Panc1 (cell line): Measurements from ENCODE around the gene SDC1. TPM values are rescaled to one million over a fixed set of nuclear protein-coding genes. Genes with fewer than 3 reads are reported as not detected.

Experiments used
- ATAC-seq: fragments of 200-7000 bp; cut with Tn5 transposase; 2 replicates; pipeline ENCODE4 v1.9.1; 2020; ENCODE audit warnings: mild to moderate bottlenecking, moderate library complexity
- BruUV-seq: library from RNA; stranded (reverse); fragments of 400-500 nt; replicated peaks from 2 replicates; lab custom pipeline; 2021; lab: Mats Ljungman, UMichigan
- CTCF ChIA-PET: fragments of 300-600 bp; sonication (Branson Sonifier 250); formaldehyde crosslinking; loops from one replicate; lab custom pipeline; 2022; ENCODE audit warnings: antibody characterized with exemption; lab: Charles Lee
- POLR2A ChIA-PET: fragments of 300-600 bp; sonication (Branson Sonifier 250); formaldehyde crosslinking; loops from one replicate; lab custom pipeline; 2022; ENCODE audit warnings: antibody characterized with exemption; lab: Charles Lee
- DNase-seq: peaks from one replicate; pipeline ENCODE4 v3.0.0-alpha.2; 2010; ENCODE audit warnings: low read depth, low spot score
- H3K27ac ChIP-seq: 2 replicates; pipeline ENCODE4 v1.5.1; 2011; ENCODE audit warnings: mild to moderate bottlenecking, low read length, inconsistent platforms
- H3K27me3 ChIP-seq: fragments of 200-500 bp; sonication (Bioruptor generic); 2 replicates; pipeline ENCODE4 v1.6.0; 2014; ENCODE audit warnings: low read length, inconsistent platforms; ENCODE audit not compliant: control insufficient read depth, insufficient read depth
- H3K36me3 ChIP-seq: fragments of 200-500 bp; sonication (Bioruptor generic); 2 replicates; pipeline ENCODE4 v1.5.1; 2014; ENCODE audit warnings: inconsistent platforms, mild to moderate bottlenecking, low read length, moderate library complexity; ENCODE audit not compliant: control insufficient read depth, insufficient read depth
- H3K4me1 ChIP-seq: 2 replicates; pipeline ENCODE4 v1.5.1; 2011; ENCODE audit warnings: inconsistent platforms, mild to moderate bottlenecking, low read length, moderate library complexity; ENCODE audit not compliant: control insufficient read depth, insufficient read depth
- H3K4me3 ChIP-seq, 2 experiments: 2 replicates each; pipeline ENCODE4 v1.5.1; 2011 to 2012; ENCODE audit warnings: low read depth in 2 of 2, low read length in 2 of 2, mild to moderate bottlenecking in 2 of 2, inconsistent platforms in 1 of 2, moderate library complexity in 1 of 2
- H3K9me3 ChIP-seq: fragments of 200-500 bp; sonication (Bioruptor generic); 2 replicates; pipeline ENCODE4 v1.5.1; 2014; ENCODE audit warnings: low read depth, mild to moderate bottlenecking, inconsistent platforms, low read length, moderate library complexity; ENCODE audit not compliant: control insufficient read depth, insufficient read depth
- POLR2AphosphoS5 ChIP-seq: IDR thresholded peaks from 2 replicates; pipeline ENCODE4 v1.6.1; 2012; ENCODE audit warnings: mild to moderate bottlenecking, low read depth, low read length, moderate library complexity
- SIN3A ChIP-seq: IDR thresholded peaks from 2 replicates; pipeline ENCODE4 v1.6.1; 2012; ENCODE audit warnings: low read depth, mild to moderate bottlenecking, low read length, moderate library complexity, borderline replicate concordance; ENCODE audit not compliant: insufficient read depth
- TCF7L2 ChIP-seq: IDR thresholded peaks from 2 replicates; pipeline ENCODE4 v1.6.1; 2011; ENCODE audit warnings: mild to moderate bottlenecking, low read depth, low read length, inconsistent platforms
- in situ Hi-C: cut with HindIII; loops from 2 replicates; pipeline ENCODE4 v1.10.0; 2016; ENCODE audit warnings: low sequenced_read_pairs, low pct_unique_long_range_greater_than_20kb
- intact Hi-C: fragments of 100-400 bp; cut with micrococcal nuclease; formaldehyde crosslinking; loops from one replicate; pipeline ENCODE4 v1.10.0; 2022; ENCODE audit not compliant: unreplicated experiment
- total RNA-seq: library from RNA; stranded (reverse); gene quantifications from one replicate; pipeline ENCODE4 v1.2.1, GENCODE V29; 2021; ENCODE audit not compliant: unreplicated experiment
- TF ChIP-seq, protein P1 (sequence below), 2 experiments: IDR thresholded peaks; 2 replicates each; pipeline ENCODE4 v1.6.1; 2011 to 2012; ENCODE audit warnings: low read depth in 2 of 2, control low read depth in 1 of 2, low read length in 1 of 2, mild to moderate bottlenecking in 1 of 2, moderate library complexity in 1 of 2; ENCODE audit not compliant: insufficient read depth in 1 of 2
- TF ChIP-seq, protein P2 (sequence below): fragments of 450-650 bp; IDR thresholded peaks from 2 replicates; pipeline ENCODE4 v1.5.1; 2017; ENCODE audit warnings: mild to moderate bottlenecking

SDC1 gene
- total RNA-seq, 1 experiment from 2014 or later = 93.0 TPM

DNA sequence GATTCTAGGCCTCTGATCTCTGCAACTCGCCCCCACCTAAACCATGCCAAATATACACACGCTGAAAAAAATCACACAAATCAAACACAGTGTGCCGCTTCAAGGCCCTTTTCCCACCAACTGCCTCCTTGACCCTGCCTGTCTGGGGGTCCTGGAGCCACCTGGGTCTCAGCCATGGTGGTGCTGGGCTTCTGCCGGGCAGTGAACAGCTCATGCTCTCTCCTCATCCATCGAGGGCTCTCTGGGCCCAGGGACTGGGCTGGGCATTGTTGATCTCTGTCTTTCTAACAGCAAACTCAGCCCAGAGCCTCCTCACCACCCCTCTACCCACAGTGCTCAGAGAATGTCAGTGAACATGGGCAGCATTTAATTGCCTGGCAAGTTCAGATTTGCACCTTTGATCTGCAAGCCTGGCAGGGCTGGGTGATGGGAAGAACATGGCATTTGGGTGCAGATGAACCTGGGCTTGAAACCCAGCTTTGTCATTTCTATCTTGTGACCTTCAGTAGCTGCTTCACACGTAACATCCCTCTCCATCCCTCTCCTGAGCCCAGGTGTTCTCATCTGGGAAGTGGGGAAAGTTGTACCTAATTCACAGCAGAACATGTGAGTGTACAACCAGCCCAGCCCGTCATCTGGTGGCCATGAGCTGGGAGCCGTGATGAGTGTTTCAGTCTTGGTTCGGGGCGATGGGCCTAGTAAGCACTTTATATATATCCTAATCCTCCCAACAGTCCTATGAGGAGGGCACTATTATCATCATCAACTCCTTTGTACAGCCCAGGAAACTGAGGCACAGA lies 46.1 kb downstream of the SDC1 start:
- H3K36me3 ChIP-seq = no peaks in the 10 kb centered on the region
- no peak overlapping the region for H3K4me3 ChIP-seq
- peaks cover 5% of the 10 kb centered on the region for H3K4me1 ChIP-seq
- H3K27me3 ChIP-seq = no peaks in the 10 kb centered on the region
- no peak overlapping the region for H3K27ac ChIP-seq
- DNase-seq = no peak
- H3K9me3 ChIP-seq = no peaks in the 10 kb centered on the region
- POLR2A ChIA-PET = no interaction called here
- intact Hi-C loops = no loop called here
- in situ Hi-C loops = no loop called here
- no peak for ATAC-seq
- TF ChIP-seq, protein P1, sequence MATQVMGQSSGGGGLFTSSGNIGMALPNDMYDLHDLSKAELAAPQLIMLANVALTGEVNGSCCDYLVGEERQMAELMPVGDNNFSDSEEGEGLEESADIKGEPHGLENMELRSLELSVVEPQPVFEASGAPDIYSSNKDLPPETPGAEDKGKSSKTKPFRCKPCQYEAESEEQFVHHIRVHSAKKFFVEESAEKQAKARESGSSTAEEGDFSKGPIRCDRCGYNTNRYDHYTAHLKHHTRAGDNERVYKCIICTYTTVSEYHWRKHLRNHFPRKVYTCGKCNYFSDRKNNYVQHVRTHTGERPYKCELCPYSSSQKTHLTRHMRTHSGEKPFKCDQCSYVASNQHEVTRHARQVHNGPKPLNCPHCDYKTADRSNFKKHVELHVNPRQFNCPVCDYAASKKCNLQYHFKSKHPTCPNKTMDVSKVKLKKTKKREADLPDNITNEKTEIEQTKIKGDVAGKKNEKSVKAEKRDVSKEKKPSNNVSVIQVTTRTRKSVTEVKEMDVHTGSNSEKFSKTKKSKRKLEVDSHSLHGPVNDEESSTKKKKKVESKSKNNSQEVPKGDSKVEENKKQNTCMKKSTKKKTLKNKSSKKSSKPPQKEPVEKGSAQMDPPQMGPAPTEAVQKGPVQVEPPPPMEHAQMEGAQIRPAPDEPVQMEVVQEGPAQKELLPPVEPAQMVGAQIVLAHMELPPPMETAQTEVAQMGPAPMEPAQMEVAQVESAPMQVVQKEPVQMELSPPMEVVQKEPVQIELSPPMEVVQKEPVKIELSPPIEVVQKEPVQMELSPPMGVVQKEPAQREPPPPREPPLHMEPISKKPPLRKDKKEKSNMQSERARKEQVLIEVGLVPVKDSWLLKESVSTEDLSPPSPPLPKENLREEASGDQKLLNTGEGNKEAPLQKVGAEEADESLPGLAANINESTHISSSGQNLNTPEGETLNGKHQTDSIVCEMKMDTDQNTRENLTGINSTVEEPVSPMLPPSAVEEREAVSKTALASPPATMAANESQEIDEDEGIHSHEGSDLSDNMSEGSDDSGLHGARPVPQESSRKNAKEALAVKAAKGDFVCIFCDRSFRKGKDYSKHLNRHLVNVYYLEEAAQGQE (IDR thresholded peaks at IDR 0.05; ENCODE audit: insufficient read depth in 1 of 2, low read depth in 2 of 2, low read length in 1 of 2) = no peak
- TF ChIP-seq POLR2AphosphoS5 = no peak
- no peak for TF ChIP-seq TCF7L2
- TF ChIP-seq SIN3A = no peak
- TF ChIP-seq, protein P2, sequence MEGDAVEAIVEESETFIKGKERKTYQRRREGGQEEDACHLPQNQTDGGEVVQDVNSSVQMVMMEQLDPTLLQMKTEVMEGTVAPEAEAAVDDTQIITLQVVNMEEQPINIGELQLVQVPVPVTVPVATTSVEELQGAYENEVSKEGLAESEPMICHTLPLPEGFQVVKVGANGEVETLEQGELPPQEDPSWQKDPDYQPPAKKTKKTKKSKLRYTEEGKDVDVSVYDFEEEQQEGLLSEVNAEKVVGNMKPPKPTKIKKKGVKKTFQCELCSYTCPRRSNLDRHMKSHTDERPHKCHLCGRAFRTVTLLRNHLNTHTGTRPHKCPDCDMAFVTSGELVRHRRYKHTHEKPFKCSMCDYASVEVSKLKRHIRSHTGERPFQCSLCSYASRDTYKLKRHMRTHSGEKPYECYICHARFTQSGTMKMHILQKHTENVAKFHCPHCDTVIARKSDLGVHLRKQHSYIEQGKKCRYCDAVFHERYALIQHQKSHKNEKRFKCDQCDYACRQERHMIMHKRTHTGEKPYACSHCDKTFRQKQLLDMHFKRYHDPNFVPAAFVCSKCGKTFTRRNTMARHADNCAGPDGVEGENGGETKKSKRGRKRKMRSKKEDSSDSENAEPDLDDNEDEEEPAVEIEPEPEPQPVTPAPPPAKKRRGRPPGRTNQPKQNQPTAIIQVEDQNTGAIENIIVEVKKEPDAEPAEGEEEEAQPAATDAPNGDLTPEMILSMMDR = no peak
- BruUV-seq = no TSS peak
- CTCF ChIA-PET = no interaction called here

- DNase-seq = no peak
- ChIA-PET POLR2A (no interaction called here), CTCF (interaction anchor here (0.6 kb wide), 1 partner anchor 56 kb away, joined by 10 read pairs; no protein-coding TSS in a partner anchor)
- no TSS peak for BruUV-seq
- ATAC-seq = peak; percentile 16; the same call in 1 of the 2 replicates
- Histone ChIP-seq H3K4me1 (no peaks in the 10 kb centered on the region; the same call in 1 of the 2 replicates), H3K27ac (no peak overlapping the region), H3K4me3 (no peak overlapping the region), H3K36me3 (no peaks in the 10 kb centered on the region), H3K9me3 (no peaks in the 10 kb centered on the region), H3K27me3 (no peaks in the 10 kb centered on the region)
- intact Hi-C loops = no loop called here
- in situ Hi-C loops = no loop called here
- TF ChIP-seq, protein P2 = no peak
- TF ChIP-seq SIN3A (no peak), POLR2AphosphoS5 (no peak), TCF7L2 (no peak)
- TF ChIP-seq, protein P1 (IDR thresholded peaks at IDR 0.05; ENCODE audit: insufficient read depth in 1 of 2, low read depth in 2 of 2, low read length in 1 of 2) = no peak
Observed at GRCh38 chr2:20178249-20178607, 46.7 kb downstream of the SDC1 start.
